Measurements from ENCODE around the gene HACD3.
"Not testable (repeated sequence)": the region's sequence is repeated elsewhere in the genome, so short reads cannot be mapped to it uniquely, and the experiment has no call there.

Gene HACD3

DNA sequence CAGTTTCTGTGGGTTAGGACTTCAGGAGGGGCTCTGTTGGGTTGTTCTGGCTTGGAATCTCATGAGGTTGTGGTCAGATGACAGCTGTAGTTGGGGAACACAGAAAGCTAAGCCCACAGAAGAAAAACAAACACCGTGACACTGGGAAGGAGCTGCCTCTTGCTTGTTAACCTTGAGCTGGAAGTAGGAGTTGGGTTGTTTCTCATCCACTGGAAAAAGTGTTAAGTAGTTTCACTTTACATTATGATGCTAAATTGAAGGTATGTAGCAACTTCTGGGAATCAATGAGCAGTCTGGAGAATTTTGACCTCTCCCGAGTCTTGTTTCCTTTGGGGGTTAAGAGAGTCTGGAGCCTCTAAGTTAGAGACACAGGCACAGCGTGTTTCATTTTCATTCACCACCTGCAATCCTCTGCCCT lies 20.4 kb downstream of the HACD3 start:
- TF ChIP-seq, protein P1, sequence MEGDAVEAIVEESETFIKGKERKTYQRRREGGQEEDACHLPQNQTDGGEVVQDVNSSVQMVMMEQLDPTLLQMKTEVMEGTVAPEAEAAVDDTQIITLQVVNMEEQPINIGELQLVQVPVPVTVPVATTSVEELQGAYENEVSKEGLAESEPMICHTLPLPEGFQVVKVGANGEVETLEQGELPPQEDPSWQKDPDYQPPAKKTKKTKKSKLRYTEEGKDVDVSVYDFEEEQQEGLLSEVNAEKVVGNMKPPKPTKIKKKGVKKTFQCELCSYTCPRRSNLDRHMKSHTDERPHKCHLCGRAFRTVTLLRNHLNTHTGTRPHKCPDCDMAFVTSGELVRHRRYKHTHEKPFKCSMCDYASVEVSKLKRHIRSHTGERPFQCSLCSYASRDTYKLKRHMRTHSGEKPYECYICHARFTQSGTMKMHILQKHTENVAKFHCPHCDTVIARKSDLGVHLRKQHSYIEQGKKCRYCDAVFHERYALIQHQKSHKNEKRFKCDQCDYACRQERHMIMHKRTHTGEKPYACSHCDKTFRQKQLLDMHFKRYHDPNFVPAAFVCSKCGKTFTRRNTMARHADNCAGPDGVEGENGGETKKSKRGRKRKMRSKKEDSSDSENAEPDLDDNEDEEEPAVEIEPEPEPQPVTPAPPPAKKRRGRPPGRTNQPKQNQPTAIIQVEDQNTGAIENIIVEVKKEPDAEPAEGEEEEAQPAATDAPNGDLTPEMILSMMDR (IDR thresholded peaks at IDR 0.05; ENCODE audit: extremely low read depth, missing control alignments), result no peak
- DNase-seq (ENCODE audit: low spot score), result no peak

DNA sequence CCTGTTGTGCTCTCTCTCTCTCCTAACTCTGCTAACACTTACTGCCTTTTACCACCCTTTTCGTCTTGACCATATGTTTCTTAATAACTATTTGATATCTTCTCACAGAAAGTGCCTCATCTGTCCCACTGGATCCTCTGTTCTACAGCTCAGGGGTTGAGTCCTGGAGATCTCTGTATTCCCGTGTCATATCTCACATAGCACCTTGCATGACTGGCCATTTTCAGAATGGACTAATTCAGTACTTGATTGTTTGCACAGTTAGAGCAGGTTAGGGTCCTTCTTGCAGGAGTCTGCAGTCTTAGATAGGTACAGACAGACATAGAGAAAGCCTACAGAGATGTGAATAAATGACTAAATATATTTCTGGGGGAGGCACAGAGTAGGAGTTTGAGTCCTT lies 20.9 kb downstream of the HACD3 start:
- no peak for DNase-seq (ENCODE audit: low spot score)
- TF ChIP-seq, protein P1 (IDR thresholded peaks at IDR 0.05; ENCODE audit: extremely low read depth, missing control alignments), result no peak

DNA sequence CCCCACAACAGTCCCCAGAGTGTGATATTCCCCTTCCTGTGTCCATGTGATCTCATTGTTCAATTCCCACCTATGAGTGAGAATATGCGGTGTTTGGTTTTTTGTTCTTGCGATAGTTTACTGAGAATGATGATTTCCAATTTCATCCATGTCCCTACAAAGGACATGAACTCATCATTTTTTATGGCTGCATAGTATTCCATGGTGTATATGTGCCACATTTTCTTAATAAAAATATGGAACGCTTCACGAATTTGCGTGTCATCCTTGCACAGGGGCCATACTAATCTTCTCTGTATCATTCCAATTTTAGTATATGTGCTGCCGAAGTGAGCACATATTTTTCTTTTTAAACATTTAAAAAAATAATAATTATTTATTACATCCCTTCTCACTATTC lies 22.6 kb downstream of the HACD3 start:
- DNase-seq (ENCODE audit: low spot score), result not testable (repeated sequence)

DNA sequence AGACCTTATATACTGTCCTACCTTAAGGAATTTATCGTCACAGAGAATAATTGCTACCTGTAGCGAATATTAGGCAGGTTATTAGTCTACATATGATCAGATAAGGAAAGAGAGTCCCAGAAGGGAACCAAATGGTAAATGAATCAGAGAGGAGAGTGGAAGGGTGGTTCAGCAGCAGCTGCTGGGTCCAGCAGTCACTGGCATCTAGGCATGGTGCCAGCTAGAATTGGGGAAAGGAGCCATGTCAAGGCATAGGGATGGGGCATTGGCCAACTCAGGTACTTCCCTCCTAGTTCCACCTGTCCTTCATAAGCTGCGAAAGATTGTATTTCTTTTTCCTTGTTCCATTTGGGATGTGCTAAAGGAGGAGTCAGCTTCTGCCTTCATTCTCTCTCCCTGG lies 23.4 kb downstream of the HACD3 start:
- no peak for DNase-seq (ENCODE audit: low spot score)
- TF ChIP-seq, protein P1 (IDR thresholded peaks at IDR 0.05; ENCODE audit: extremely low read depth, missing control alignments), result no peak

DNA sequence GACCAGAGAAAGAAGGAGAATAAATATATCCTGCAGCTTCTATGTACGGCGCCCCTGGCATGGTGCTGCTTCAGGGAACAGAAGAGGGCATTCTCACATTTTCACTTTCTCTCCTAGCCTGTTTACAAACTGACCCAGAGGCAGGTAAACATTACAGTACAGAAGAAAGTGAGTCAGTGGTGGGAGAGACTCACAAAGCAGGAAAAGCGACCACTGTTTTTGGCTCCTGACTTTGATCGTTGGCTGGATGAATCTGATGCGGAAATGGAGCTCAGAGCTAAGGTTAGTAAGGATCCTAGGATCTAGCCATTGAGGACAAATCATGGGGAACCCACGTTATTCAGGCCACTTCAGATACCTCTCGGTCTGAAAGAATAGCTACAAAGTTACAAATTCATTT lies 26.4 kb downstream of the HACD3 start:
- no peak for DNase-seq (ENCODE audit: low spot score)
- TF ChIP-seq, protein P1 (IDR thresholded peaks at IDR 0.05; ENCODE audit: extremely low read depth, missing control alignments), result no peak

DNA sequence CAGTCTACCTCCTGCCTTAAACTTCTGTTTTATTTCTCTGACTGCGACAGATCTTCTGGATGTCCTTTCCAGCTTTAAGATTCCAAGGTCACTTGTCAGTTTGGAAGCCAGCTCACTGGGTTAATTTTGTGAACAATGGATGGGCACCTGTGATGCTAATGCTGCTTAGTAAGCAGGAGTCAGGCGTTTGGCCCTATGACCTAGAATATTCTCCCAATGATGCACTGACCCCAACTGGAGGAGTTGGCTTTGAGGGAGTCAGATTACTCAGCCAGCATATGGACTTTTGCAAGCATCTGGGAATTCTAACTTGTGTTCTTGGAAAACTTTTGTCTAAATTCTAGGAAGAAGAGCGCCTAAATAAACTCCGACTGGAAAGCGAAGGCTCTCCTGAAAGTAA lies 28.1 kb downstream of the HACD3 start:
- no peak for DNase-seq (ENCODE audit: low spot score)
- TF ChIP-seq, protein P1 (IDR thresholded peaks at IDR 0.05; ENCODE audit: extremely low read depth, missing control alignments), result no peak

DNA sequence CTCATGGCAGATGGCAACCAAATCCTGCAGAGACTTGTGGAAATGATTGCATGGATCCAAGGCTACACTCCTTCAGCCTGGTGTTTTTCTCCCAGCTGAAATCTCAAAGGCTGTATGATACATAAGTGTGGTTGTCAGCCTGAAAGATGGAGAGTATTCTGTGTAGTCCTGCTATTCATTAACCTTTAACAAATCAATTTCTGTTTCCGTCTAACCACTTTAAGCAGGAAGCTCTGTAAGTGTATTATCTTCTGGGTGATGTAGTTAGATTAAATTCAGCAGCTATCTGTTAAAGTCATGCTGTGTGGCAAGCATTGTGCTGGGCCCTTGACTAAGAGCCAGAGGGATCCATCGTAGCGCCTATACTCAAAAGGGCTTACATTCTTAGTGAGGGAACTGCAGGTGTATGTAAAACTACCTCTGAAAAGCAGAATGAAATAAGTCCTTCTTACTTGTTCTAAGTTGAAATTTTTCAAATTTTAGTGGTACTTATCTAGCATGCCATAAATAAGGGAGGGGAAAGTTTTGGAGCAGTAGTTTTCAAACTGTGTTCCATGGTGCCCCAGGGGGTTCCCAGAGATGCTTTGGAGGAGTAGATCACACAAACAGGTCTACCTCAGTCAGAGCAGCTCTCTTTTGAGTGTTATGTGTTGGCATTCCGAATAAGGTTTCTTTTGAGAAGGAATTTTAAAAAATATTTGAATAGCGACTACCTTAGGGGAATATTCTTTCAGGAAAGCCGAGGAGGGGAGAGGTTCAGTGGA lies 28.9 kb downstream of the HACD3 start:
- TF ChIP-seq, protein P1 (IDR thresholded peaks at IDR 0.05; ENCODE audit: extremely low read depth, missing control alignments), result no peak
- DNase-seq (ENCODE audit: low spot score), result no peak

DNA sequence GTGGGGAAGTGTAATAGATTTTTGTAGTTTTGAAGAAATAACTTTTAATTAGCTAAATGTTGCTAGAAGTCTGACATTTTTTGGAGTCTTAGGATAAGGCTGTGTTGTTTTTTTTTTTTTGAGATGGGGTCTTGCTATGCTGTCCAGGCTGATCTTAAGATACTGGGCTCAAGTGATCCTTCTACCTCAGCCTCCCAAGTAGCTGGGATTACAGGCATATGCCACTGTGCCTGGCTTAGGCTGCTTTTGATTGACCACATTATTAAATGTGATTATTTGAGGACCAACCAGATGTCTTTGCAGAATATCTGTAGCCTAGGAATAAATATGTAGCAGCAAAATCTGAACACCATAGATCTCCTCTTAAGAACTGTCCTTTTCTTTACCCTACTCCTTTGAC lies 29.7 kb downstream of the HACD3 start:
- TF ChIP-seq, protein P1 (IDR thresholded peaks at IDR 0.05; ENCODE audit: extremely low read depth, missing control alignments), result no peak
- no peak for DNase-seq (ENCODE audit: low spot score)
